Measurements from ENCODE around the gene ARHGEF10L. TPM values are rescaled to one million over a fixed set of nuclear protein-coding genes. Genes with fewer than 3 reads are reported as not detected.

Gene ARHGEF10L
- total RNA-seq, 1 donor from 2014 or later: 75.6 TPM

GRCh38 chr1:17688217-17688810 is 148.8 kb downstream of the ARHGEF10L start:
- no peak for DNase-seq (ENCODE audit: extremely low spot score in 2 of 2)
- Histone ChIP-seq H3K4me1 (no peaks in the 10 kb centered on the region), H3K4me3 (no peak overlapping the region), H3K36me3 (peaks cover 0 to 24% of the 10 kb centered on the region in 2 donors), H3K27me3 (no peaks in the 10 kb centered on the region), H3K9me3 (no peaks in the 10 kb centered on the region), H3K27ac (no peak overlapping the region)
- intact Hi-C loops (cut with DNase I): no loop called here
- TF ChIP-seq POLR2A (IDR thresholded peaks at IDR 0.05) (no peak), POLR2AphosphoS5 (IDR thresholded peaks at IDR 0.05; ENCODE audit: insufficient read depth in 1 of 2, low read depth in 1 of 2) (no peak), CTCF (IDR thresholded peaks at IDR 0.05) (no peak)

- Histone ChIP-seq H3K36me3 (peaks cover 0 to 24% of the 10 kb centered on the region in 2 donors), H3K9me3 (no peaks in the 10 kb centered on the region), H3K27me3 (no peaks in the 10 kb centered on the region), H3K4me3 (no peak overlapping the region), H3K4me1 (no peaks in the 10 kb centered on the region), H3K27ac (no peak overlapping the region)
- no peak for DNase-seq (ENCODE audit: extremely low spot score in 2 of 2)
- TF ChIP-seq POLR2AphosphoS5 (IDR thresholded peaks at IDR 0.05; ENCODE audit: insufficient read depth in 1 of 2, low read depth in 1 of 2): no peak
- TF ChIP-seq CTCF (IDR thresholded peaks at IDR 0.05): no peak
- no peak for TF ChIP-seq POLR2A (IDR thresholded peaks at IDR 0.05)
- intact Hi-C loops (cut with DNase I): no loop called here
These were observed 149.5 kb downstream of the ARHGEF10L start for GRCh38 chr1:17689011-17689410.

GRCh38 chr1:17690906-17691634 is 151.6 kb downstream of the ARHGEF10L start:
- TF ChIP-seq POLR2AphosphoS5 (IDR thresholded peaks at IDR 0.05; ENCODE audit: insufficient read depth in 1 of 2, low read depth in 1 of 2) (no peak), POLR2A (IDR thresholded peaks at IDR 0.05) (no peak), CTCF (IDR thresholded peaks at IDR 0.05) (no peak)
- Histone ChIP-seq H3K36me3 (peaks cover 0 to 32% of the 10 kb centered on the region in 2 donors), H3K27ac (no peak overlapping the region), H3K27me3 (no peaks in the 10 kb centered on the region), H3K4me3 (no peak overlapping the region), H3K9me3 (no peaks in the 10 kb centered on the region), H3K4me1 (no peaks in the 10 kb centered on the region)
- intact Hi-C loops (cut with DNase I): no loop called here
- DNase-seq (ENCODE audit: extremely low spot score in 2 of 2): no peak

- no peaks in the 10 kb centered on the region for H3K4me1 ChIP-seq
- no peak for TF ChIP-seq POLR2A (IDR thresholded peaks at IDR 0.05)
- TF ChIP-seq CTCF (IDR thresholded peaks at IDR 0.05): no peak
- TF ChIP-seq POLR2AphosphoS5 (IDR thresholded peaks at IDR 0.05; ENCODE audit: insufficient read depth in 1 of 2, low read depth in 1 of 2): no peak
- H3K4me3 ChIP-seq: no peak overlapping the region
- no peak overlapping the region for H3K27ac ChIP-seq
- intact Hi-C loops (cut with DNase I): no loop called here
- peaks cover 0 to 29% of the 10 kb centered on the region in 2 donors for H3K36me3 ChIP-seq
- no peaks in the 10 kb centered on the region for H3K27me3 ChIP-seq
- DNase-seq (ENCODE audit: extremely low spot score in 2 of 2): no peak
- no peaks in the 10 kb centered on the region for H3K9me3 ChIP-seq
These were observed 153.1 kb downstream of the ARHGEF10L start for GRCh38 chr1:17692645-17693044.

All from vagina (tissue), 2 donors.